Smooth muscle cell (in vitro differentiated cells): ENCODE results near the gene DGKG. TPM values are rescaled to one million over a fixed set of nuclear protein-coding genes. Genes with fewer than 3 reads are reported as not detected.

Source experiments
- DNase-seq: peaks from one replicate; lab custom pipeline; 2025; ENCODE audit not compliant: unreplicated experiment; lab: John Stamatoyannopoulos, UW
- H2AFZ ChIP-seq: fragments of 200-600 bp; sonication (generic); 2 replicates; pipeline ENCODE4 v1.6.0; 2016; ENCODE audit warnings: antibody characterized with exemption, low read depth, mild to moderate bottlenecking
- H3F3A ChIP-seq: fragments of 200-600 bp; sonication (generic); 2 replicates; pipeline ENCODE4 v1.6.0; 2017; ENCODE audit warnings: antibody characterized with exemption, low read depth
- H3K27ac ChIP-seq: fragments of 200-600 bp; sonication (generic); 2 replicates; pipeline ENCODE4 v1.5.1; 2016; ENCODE audit warnings: low read depth, mild to moderate bottlenecking
- H3K27me3 ChIP-seq: fragments of 200-600 bp; sonication (generic); 2 replicates; pipeline ENCODE4 v1.6.1; 2016; ENCODE audit warnings: low read depth, mild to moderate bottlenecking
- H3K36me3 ChIP-seq: fragments of 200-600 bp; sonication (generic); 2 replicates; pipeline ENCODE4 v1.5.1; 2016; ENCODE audit warnings: low read depth
- H3K4me1 ChIP-seq: fragments of 200-600 bp; sonication (generic); 2 replicates; pipeline ENCODE4 v1.5.1; 2016; ENCODE audit warnings: low read depth
- H3K4me2 ChIP-seq: fragments of 200-600 bp; sonication (generic); 2 replicates; pipeline ENCODE4 v1.6.0; 2016; ENCODE audit warnings: mild to moderate bottlenecking
- H3K4me3 ChIP-seq: fragments of 200-600 bp; sonication (generic); 2 replicates; pipeline ENCODE4 v1.5.1; 2016; ENCODE audit warnings: mild to moderate bottlenecking
- H3K79me2 ChIP-seq: fragments of 200-600 bp; sonication (generic); 2 replicates; pipeline ENCODE4 v1.6.0; 2016; ENCODE audit warnings: low read depth, mild to moderate bottlenecking
- H3K9ac ChIP-seq: fragments of 200-600 bp; sonication (generic); 2 replicates; pipeline ENCODE4 v1.6.0; 2016; ENCODE audit warnings: low read depth
- H3K9me3 ChIP-seq: fragments of 200-600 bp; sonication (generic); replicated peaks from 2 replicates; pipeline ENCODE4 v1.5.1; 2016; ENCODE audit warnings: low read depth
- H4K20me1 ChIP-seq: fragments of 200-600 bp; sonication (generic); 2 replicates; pipeline ENCODE4 v1.6.0; 2016; ENCODE audit warnings: low read depth
- CTCF ChIP-seq: fragments of 200-600 bp; sonication (generic); IDR thresholded peaks from 2 replicates; pipeline ENCODE4 v1.5.1; 2017; ENCODE audit warnings: borderline replicate concordance, mild to moderate bottlenecking, antibody characterized with exemption; ENCODE audit not compliant: insufficient read depth, poor library complexity, severe bottlenecking
- WGBS: methylation state at CpG from one replicate; pipeline ENCODE4 v1.1.7; 2016; ENCODE audit warnings: low lambda C conversion rate; 5-methylcytosine and 5-hydroxymethylcytosine counted together
- polyA plus RNA-seq: library from polyadenylated mRNA; unstranded; fragments of >200 nt; fragmentation: Nextera tagmentation; extraction: Ambion mirVana; gene quantifications from 2 replicates; pipeline ENCODE4 v1.2.1, GENCODE V29; 2016
- total RNA-seq: library from RNA; depleted of rRNA; stranded (reverse); fragments of >200 nt; gene quantifications from 2 replicates; pipeline ENCODE4 v1.2.3, GENCODE V29; 2014

DGKG gene
- total and polyA plus RNA-seq, 2 experiments from 2014 or later: 0.64 TPM; not detected in 1

- Histone ChIP-seq H3K27me3 (no peaks in the 10 kb centered on the region), H3K36me3 (no peaks in the 10 kb centered on the region), H3K4me2 (no peak overlapping the region), H3K27ac (no peak overlapping the region), H3K9ac (no peak overlapping the region), H3K4me3 (no peak overlapping the region), H2AFZ (no peak overlapping the region), H3K79me2 (no peaks in the 10 kb centered on the region), H3K4me1 (no peaks in the 10 kb centered on the region), H4K20me1 (no peaks in the 10 kb centered on the region), H3F3A (no peaks in the 10 kb centered on the region), H3K9me3 (no peaks in the 10 kb centered on the region)
- WGBS: 88% methylated on average over 4 of the region's 4 CpGs
- DNase-seq: no peak
- TF ChIP-seq CTCF: no peak
Measured at GRCh38 chr3:186178412-186178811, 183.6 kb downstream of the DGKG start.

GRCh38 chr3:186176373-186176990 lies 185.6 kb downstream of the DGKG start:
- H3K27me3 ChIP-seq: no peaks in the 10 kb centered on the region
- WGBS: 79% methylated on average over 6 of the region's 6 CpGs

GRCh38 chr3:186173224-186173815 lies 188.7 kb downstream of the DGKG start:
- Histone ChIP-seq H2AFZ (no peak overlapping the region), H3K27ac (no peak overlapping the region), H3K79me2 (no peaks in the 10 kb centered on the region), H3F3A (no peaks in the 10 kb centered on the region), H3K4me1 (no peaks in the 10 kb centered on the region), H3K4me3 (no peak overlapping the region), H4K20me1 (no peaks in the 10 kb centered on the region), H3K36me3 (no peaks in the 10 kb centered on the region), H3K4me2 (no peak overlapping the region), H3K9me3 (no peaks in the 10 kb centered on the region), H3K27me3 (no peaks in the 10 kb centered on the region), H3K9ac (no peak overlapping the region)
- TF ChIP-seq CTCF: no peak
- 94% methylated on average over 9 of the region's 9 CpGs for WGBS
- no peak for DNase-seq

More at GRCh38 chr3:186176373-186176990, 185.6 kb downstream of the DGKG start:
- no peaks in the 10 kb centered on the region for H3K79me2 ChIP-seq
- H3K27ac ChIP-seq: no peak overlapping the region
- no peak for TF ChIP-seq CTCF
- DNase-seq: no peak
- H3F3A ChIP-seq: no peaks in the 10 kb centered on the region
- H4K20me1 ChIP-seq: no peaks in the 10 kb centered on the region
- no peaks in the 10 kb centered on the region for H3K9me3 ChIP-seq
- H3K4me1 ChIP-seq: no peaks in the 10 kb centered on the region
- H3K36me3 ChIP-seq: no peaks in the 10 kb centered on the region
- no peak overlapping the region for H3K4me3 ChIP-seq
- no peak overlapping the region for H2AFZ ChIP-seq
- no peak overlapping the region for H3K9ac ChIP-seq
- H3K4me2 ChIP-seq: no peak overlapping the region

- H3K4me3 ChIP-seq: no peak overlapping the region
- H3K79me2 ChIP-seq: no peaks in the 10 kb centered on the region
- no peak overlapping the region for H3K9ac ChIP-seq
- H3K36me3 ChIP-seq: no peaks in the 10 kb centered on the region
- no peak for TF ChIP-seq CTCF
- H2AFZ ChIP-seq: no peak overlapping the region
- H3K27me3 ChIP-seq: no peaks in the 10 kb centered on the region
- H3K4me1 ChIP-seq: no peaks in the 10 kb centered on the region
- no peak overlapping the region for H3K27ac ChIP-seq
- no peak for DNase-seq
- H3K9me3 ChIP-seq: no peaks in the 10 kb centered on the region
- no peak overlapping the region for H3K4me2 ChIP-seq
- 81% methylated on average over 2 of the region's 2 CpGs for WGBS
- H3F3A ChIP-seq: no peaks in the 10 kb centered on the region
- H4K20me1 ChIP-seq: no peaks in the 10 kb centered on the region
Measured at GRCh38 chr3:186172353-186172752, 189.7 kb downstream of the DGKG start.
